HCT116 (cell line): ENCODE data around the gene DNAAF1. TPM values are rescaled to one million over a fixed set of nuclear protein-coding genes. Genes with fewer than 3 reads are reported as not detected.

ENCODE experiments used
- ATAC-seq: fragments of 200-7000 bp; cut with Tn5 transposase; 2 replicates; pipeline ENCODE4 v1.9.1; 2020; ENCODE audit warnings: mild to moderate bottlenecking, moderate library complexity
- BruUV-seq: library from RNA; stranded (reverse); fragments of 400-500 nt; replicated peaks from 2 replicates; lab custom pipeline; 2021; lab: Mats Ljungman, UMichigan
- CTCF ChIA-PET: fragments of 300-600 bp; sonication (Branson Sonifier 250); formaldehyde crosslinking; loops from one replicate; lab custom pipeline; 2021; ENCODE audit warnings: antibody characterized with exemption; lab: Charles Lee
- POLR2A ChIA-PET: fragments of 300-600, 350-600 bp; sonication (Branson Sonifier 250); formaldehyde crosslinking; loops from one replicate; lab custom pipeline; 2021; ENCODE audit warnings: antibody characterized with exemption; lab: Charles Lee
- RAD21 ChIA-PET, 2 experiments: fragments of 300-600 bp; sonication (Branson Sonifier 250); formaldehyde crosslinking; loops; one replicate each; lab custom pipeline; 2023; ENCODE audit warnings: low total read pairs in 2 of 2; ENCODE audit not compliant: uncharacterized antibody in 2 of 2, unreplicated experiment in 2 of 2, low non-redundant PET in 1 of 2; lab: Charles Lee
- DNase-seq: peaks from one replicate; pipeline ENCODE4 v3.0.0-alpha.2; 2010; ENCODE audit warnings: low read depth, low spot score
- H2AFZ ChIP-seq: fragments of 200-600 bp; shearing (Covaris generic), sonication (generic); 2 replicates; pipeline ENCODE4 v1.6.1; 2017; ENCODE audit warnings: low read depth, mixed run types, mixed read lengths, antibody characterized with exemption, low read length; ENCODE audit not compliant: poor library complexity, severe bottlenecking
- H3K27ac ChIP-seq: 2 replicates; pipeline ENCODE4 v1.5.1; 2012; ENCODE audit warnings: low read depth, low read length
- H3K27me3 ChIP-seq: fragments of 200-600 bp; sonication (generic); 2 replicates; pipeline ENCODE4 v1.6.1; 2016; ENCODE audit warnings: mixed run types, low read length, mixed read lengths; ENCODE audit not compliant: insufficient read depth
- H3K36me3 ChIP-seq, 2 experiments: fragments of 200-500 bp in 1 of 2; fragments of 200-600 bp in 1 of 2; sonication (Bioruptor generic) in 1 of 2; sonication (generic) in 1 of 2; 2 replicates each; pipeline versions ENCODE4 v1.5.1 to v1.6.1; 2014 to 2016; ENCODE audit warnings: low read length in 2 of 2, inconsistent platforms in 1 of 2, mixed read lengths in 1 of 2, mixed run types in 1 of 2; ENCODE audit not compliant: insufficient read depth in 2 of 2, control insufficient read depth in 1 of 2
- H3K4me1 ChIP-seq, 2 experiments: fragments of 200-600 bp in 1 of 2; sonication (generic) in 1 of 2; 2 replicates each; pipeline versions ENCODE4 v1.5.1 to v1.6.1; 2012 to 2017; ENCODE audit warnings: low read length in 2 of 2, inconsistent platforms in 1 of 2, mild to moderate bottlenecking in 1 of 2, mixed read lengths in 1 of 2, mixed run types in 1 of 2, moderate library complexity in 1 of 2; ENCODE audit not compliant: insufficient read depth in 2 of 2, control insufficient read depth in 1 of 2
- H3K4me2 ChIP-seq: fragments of 200-600 bp; sonication (generic); 2 replicates; pipeline ENCODE4 v1.6.1; 2017; ENCODE audit warnings: mixed run types, low read length, mixed read lengths
- H3K4me3 ChIP-seq, 2 experiments: fragments of 200-600 bp in 1 of 2; sonication (generic) in 1 of 2; replicated peaks in 1 of 2; 2 replicates each; pipeline ENCODE4 v1.5.1; 2011 to 2016; ENCODE audit warnings: low read length in 2 of 2, control low read depth in 1 of 2, low read depth in 1 of 2, mild to moderate bottlenecking in 1 of 2, mixed read lengths in 1 of 2, mixed run types in 1 of 2
- H3K79me2 ChIP-seq: fragments of 200-600 bp; sonication (generic); 2 replicates; pipeline ENCODE4 v1.6.1; 2017; ENCODE audit warnings: mild to moderate bottlenecking, mixed run types, low read length, moderate library complexity, mixed read lengths; ENCODE audit not compliant: insufficient read depth
- H3K9ac ChIP-seq: fragments of 200-600 bp; sonication (generic); 2 replicates; pipeline ENCODE4 v1.6.1; 2016; ENCODE audit warnings: low read length, mixed read lengths
- H3K9me2 ChIP-seq: fragments of 200-600 bp; sonication (generic), shearing (Covaris generic); 2 replicates; pipeline ENCODE4 v1.6.1; 2017; ENCODE audit warnings: mixed run types, mild to moderate bottlenecking, moderate library complexity; ENCODE audit not compliant: insufficient read depth
- H3K9me3 ChIP-seq, 2 experiments: fragments of 200-500 bp in 1 of 2; fragments of 200-600 bp in 1 of 2; sonication (Bioruptor generic) in 1 of 2; sonication (generic) in 1 of 2; 2 replicates each; pipeline ENCODE4 v1.6.1; 2014 to 2017; ENCODE audit warnings: low read length in 2 of 2, mixed read lengths in 2 of 2, inconsistent platforms in 1 of 2, low read depth in 1 of 2, mild to moderate bottlenecking in 1 of 2, mixed run types in 1 of 2, moderate library complexity in 1 of 2; ENCODE audit not compliant: control insufficient read depth in 1 of 2, insufficient read depth in 1 of 2
- H4K20me1 ChIP-seq: fragments of 200-600 bp; sonication (generic), shearing (Covaris generic); 2 replicates; pipeline ENCODE4 v1.6.1; 2017; ENCODE audit warnings: mixed run types, mild to moderate bottlenecking, moderate library complexity; ENCODE audit not compliant: insufficient read depth
- CBX3 ChIP-seq: IDR thresholded peaks from 2 replicates; pipeline ENCODE4 v1.6.1; 2012; ENCODE audit warnings: low read depth
- EGR1 ChIP-seq: IDR thresholded peaks from 2 replicates; pipeline ENCODE4 v1.6.1; 2012; ENCODE audit warnings: low read depth
- FOSL1 ChIP-seq: IDR thresholded peaks from 2 replicates; pipeline ENCODE4 v1.6.1; 2012; ENCODE audit warnings: low read depth
- POLR2AphosphoS5 ChIP-seq: IDR thresholded peaks from 2 replicates; pipeline ENCODE4 v1.6.1; 2011; ENCODE audit warnings: mild to moderate bottlenecking, low read depth, low read length, moderate library complexity
- SIN3A ChIP-seq: IDR thresholded peaks from 2 replicates; pipeline ENCODE4 v1.6.1; 2012; ENCODE audit warnings: low read depth
- SP1 ChIP-seq: IDR thresholded peaks from 2 replicates; pipeline ENCODE4 v1.6.1; 2012; ENCODE audit warnings: low read depth
- ZNF274 ChIP-seq: fragments of 200-500 bp; sonication (Bioruptor generic); IDR thresholded peaks from 2 replicates; pipeline ENCODE4 v1.6.1; 2014; ENCODE audit warnings: mild to moderate bottlenecking, low read depth, low read length, inconsistent platforms
- intact Hi-C: fragments of 100-400 bp; cut with micrococcal nuclease; formaldehyde crosslinking; loops from 2 replicates; pipeline ENCODE4 v1.10.0; 2022
- total RNA-seq: library from RNA; stranded (reverse); gene quantifications from one replicate; pipeline ENCODE4 v1.2.1, GENCODE V29; 2021; ENCODE audit not compliant: unreplicated experiment
- TF ChIP-seq, protein P1 (sequence below): IDR thresholded peaks from 2 replicates; pipeline ENCODE4 v1.6.1; 2012
- TF ChIP-seq, protein P2 (sequence below): IDR thresholded peaks from 2 replicates; pipeline ENCODE4 v1.6.1; 2012; ENCODE audit warnings: low read depth
- TF ChIP-seq, protein P3 (sequence below): IDR thresholded peaks from 2 replicates; pipeline ENCODE4 v1.6.1; 2012

The DNAAF1 gene
- total RNA-seq, 1 experiment from 2014 or later: 0.30 TPM

DNA sequence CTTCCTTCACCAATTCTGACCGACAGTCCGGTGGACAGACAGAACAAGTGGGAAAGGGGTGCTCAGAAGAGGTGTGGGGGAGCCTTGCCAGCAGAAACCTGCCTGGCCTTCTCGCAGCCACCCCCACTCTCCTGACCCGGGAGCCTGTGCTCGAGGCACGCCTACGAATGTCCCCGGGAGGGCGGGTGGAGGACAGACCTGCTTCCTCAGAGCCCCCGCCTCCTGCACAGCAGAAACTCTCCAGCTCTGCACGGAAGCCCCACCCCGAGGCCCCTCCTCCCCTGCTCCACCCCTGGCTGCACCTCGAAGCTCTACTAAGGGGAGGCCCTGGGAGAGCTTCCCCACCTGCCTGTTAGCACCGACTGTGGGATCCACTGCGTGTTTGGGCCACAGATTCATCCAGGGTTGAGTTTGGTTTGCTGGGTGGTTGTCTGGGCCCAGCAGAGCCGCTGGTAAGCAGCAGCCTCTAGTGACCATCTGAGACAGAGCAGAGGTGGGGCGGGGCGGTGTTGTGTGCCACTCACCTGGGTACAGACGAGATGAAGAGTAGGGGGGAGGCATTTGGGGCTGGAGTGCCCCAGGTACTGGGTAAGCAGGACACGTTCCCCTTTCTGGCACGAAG is 35.5 kb downstream of the DNAAF1 start:
- Histone ChIP-seq H3K9ac (no peak overlapping the region), H3K79me2 (peaks cover 34% of the 10 kb centered on the region), H3K4me1 (peaks cover 4 to 23% of the 10 kb centered on the region in 2 experiments; a peak in 3 of 4 replicates), H3K9me2 (no peaks in the 10 kb centered on the region), H3K27me3 (no peaks in the 10 kb centered on the region), H4K20me1 (no peaks in the 10 kb centered on the region), H3K4me2 (no peak overlapping the region), H3K4me3 (no peak overlapping the region), H3K36me3 (peaks cover 33 to 54% of the 10 kb centered on the region in 2 experiments; a peak in 3 of 4 replicates), H3K9me3 (no peaks in the 10 kb centered on the region), H2AFZ (no peak overlapping the region), H3K27ac (no peak overlapping the region)
- ATAC-seq (no peak), DNase-seq (no peak)
- TF ChIP-seq CBX3 (no peak), FOSL1 (no peak), SP1 (no peak), EGR1 (no peak), POLR2AphosphoS5 (no peak), ZNF274 (no peak), SIN3A (no peak)
- TF ChIP-seq, protein P1, sequence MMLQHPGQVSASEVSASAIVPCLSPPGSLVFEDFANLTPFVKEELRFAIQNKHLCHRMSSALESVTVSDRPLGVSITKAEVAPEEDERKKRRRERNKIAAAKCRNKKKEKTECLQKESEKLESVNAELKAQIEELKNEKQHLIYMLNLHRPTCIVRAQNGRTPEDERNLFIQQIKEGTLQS: no peak
- TF ChIP-seq, protein P2, sequence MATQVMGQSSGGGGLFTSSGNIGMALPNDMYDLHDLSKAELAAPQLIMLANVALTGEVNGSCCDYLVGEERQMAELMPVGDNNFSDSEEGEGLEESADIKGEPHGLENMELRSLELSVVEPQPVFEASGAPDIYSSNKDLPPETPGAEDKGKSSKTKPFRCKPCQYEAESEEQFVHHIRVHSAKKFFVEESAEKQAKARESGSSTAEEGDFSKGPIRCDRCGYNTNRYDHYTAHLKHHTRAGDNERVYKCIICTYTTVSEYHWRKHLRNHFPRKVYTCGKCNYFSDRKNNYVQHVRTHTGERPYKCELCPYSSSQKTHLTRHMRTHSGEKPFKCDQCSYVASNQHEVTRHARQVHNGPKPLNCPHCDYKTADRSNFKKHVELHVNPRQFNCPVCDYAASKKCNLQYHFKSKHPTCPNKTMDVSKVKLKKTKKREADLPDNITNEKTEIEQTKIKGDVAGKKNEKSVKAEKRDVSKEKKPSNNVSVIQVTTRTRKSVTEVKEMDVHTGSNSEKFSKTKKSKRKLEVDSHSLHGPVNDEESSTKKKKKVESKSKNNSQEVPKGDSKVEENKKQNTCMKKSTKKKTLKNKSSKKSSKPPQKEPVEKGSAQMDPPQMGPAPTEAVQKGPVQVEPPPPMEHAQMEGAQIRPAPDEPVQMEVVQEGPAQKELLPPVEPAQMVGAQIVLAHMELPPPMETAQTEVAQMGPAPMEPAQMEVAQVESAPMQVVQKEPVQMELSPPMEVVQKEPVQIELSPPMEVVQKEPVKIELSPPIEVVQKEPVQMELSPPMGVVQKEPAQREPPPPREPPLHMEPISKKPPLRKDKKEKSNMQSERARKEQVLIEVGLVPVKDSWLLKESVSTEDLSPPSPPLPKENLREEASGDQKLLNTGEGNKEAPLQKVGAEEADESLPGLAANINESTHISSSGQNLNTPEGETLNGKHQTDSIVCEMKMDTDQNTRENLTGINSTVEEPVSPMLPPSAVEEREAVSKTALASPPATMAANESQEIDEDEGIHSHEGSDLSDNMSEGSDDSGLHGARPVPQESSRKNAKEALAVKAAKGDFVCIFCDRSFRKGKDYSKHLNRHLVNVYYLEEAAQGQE: no peak
- TF ChIP-seq, protein P3, sequence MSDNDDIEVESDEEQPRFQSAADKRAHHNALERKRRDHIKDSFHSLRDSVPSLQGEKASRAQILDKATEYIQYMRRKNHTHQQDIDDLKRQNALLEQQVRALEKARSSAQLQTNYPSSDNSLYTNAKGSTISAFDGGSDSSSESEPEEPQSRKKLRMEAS: no peak
- POLR2A ChIA-PET: no interaction called here
- CTCF ChIA-PET: no interaction called here
- intact Hi-C loops: loop anchor here (10.0 kb wide), 1 partner anchor 304 kb away; no protein-coding TSS in a partner anchor
- RAD21 ChIA-PET: no interaction called here
- no TSS peak for BruUV-seq
